MV-4-11 (cell line): ENCODE results near the gene NLGN1.
"Not testable (repeated sequence)": the region's sequence is repeated elsewhere in the genome, so short reads cannot be mapped to it uniquely, and the experiment has no call there.

Source experiments
- DNase-seq: peaks from one replicate; lab custom pipeline; 2025; lab: John Stamatoyannopoulos, UW

Gene NLGN1

GRCh38 chr3:173556546-173556945, 159.0 kb downstream of the NLGN1 start:
- no peak for DNase-seq

- no peak for DNase-seq
Observed at GRCh38 chr3:173567997-173568396, 170.5 kb downstream of the NLGN1 start.

GRCh38 chr3:173568623-173569022, 171.1 kb downstream of the NLGN1 start:
- DNase-seq = no peak

- DNase-seq = no peak
Observed at GRCh38 chr3:173583496-173583895, 186.0 kb downstream of the NLGN1 start.

GRCh38 chr3:173584093-173584837, 186.7 kb downstream of the NLGN1 start:
- no peak for DNase-seq

GRCh38 chr3:173584838-173585831, 187.6 kb downstream of the NLGN1 start:
- DNase-seq = no peak

- DNase-seq = no peak
Observed at GRCh38 chr3:173586166-173586565, 188.6 kb downstream of the NLGN1 start.

- DNase-seq = no peak
Observed at GRCh38 chr3:173587055-173587454, 189.5 kb downstream of the NLGN1 start.

GRCh38 chr3:173588556-173588955, 191.0 kb downstream of the NLGN1 start:
- DNase-seq = no peak

- no peak for DNase-seq
Observed at GRCh38 chr3:173589116-173589515, 191.6 kb downstream of the NLGN1 start.

GRCh38 chr3:173591401-173591800, 193.9 kb downstream of the NLGN1 start:
- DNase-seq = no peak

- not testable (repeated sequence) for DNase-seq
Observed at GRCh38 chr3:173594881-173595280, 197.3 kb downstream of the NLGN1 start.

GRCh38 chr3:173599673-173600072, 202.1 kb downstream of the NLGN1 start:
- DNase-seq = no peak

GRCh38 chr3:173614522-173614921, 217.0 kb downstream of the NLGN1 start:
- DNase-seq = no peak

GRCh38 chr3:173615661-173616060, 218.1 kb downstream of the NLGN1 start:
- no peak for DNase-seq

GRCh38 chr3:173617490-173617889, 219.9 kb downstream of the NLGN1 start:
- DNase-seq = no peak

GRCh38 chr3:173618148-173618547, 220.6 kb downstream of the NLGN1 start:
- no peak for DNase-seq

- no peak for DNase-seq
Observed at GRCh38 chr3:173618703-173619102, 221.2 kb downstream of the NLGN1 start.

GRCh38 chr3:173622166-173622565, 224.6 kb downstream of the NLGN1 start:
- no peak for DNase-seq

GRCh38 chr3:173624086-173624485, 226.5 kb downstream of the NLGN1 start:
- DNase-seq = no peak

GRCh38 chr3:173630849-173631248, 233.3 kb downstream of the NLGN1 start:
- no peak for DNase-seq

- no peak for DNase-seq
Observed at GRCh38 chr3:173632945-173633344, 235.4 kb downstream of the NLGN1 start.

GRCh38 chr3:173635826-173636225, 238.3 kb downstream of the NLGN1 start:
- DNase-seq = no peak
